Limb (tissue), 2 donors: ENCODE results near the gene GPSM3.

ENCODE experiments used
- DNase-seq, 2 donors: peaks; one replicate each; pipeline ENCODE4 v3.0.0-alpha.2; 2016; ENCODE audit errors: extremely low spot score in 2 of 2

Gene GPSM3

GRCh38 chr6:32175711-32176475 lies 16.6 kb downstream of the GPSM3 start, which contains the start of gene AGPAT1:
Gene AGPAT1 (minus strand): TSS chr6:32176084. CDS start chr6:32171496, 4,588 bp downstream.
- DNase-seq: peak; percentile 95 to 99

GRCh38 chr6:32175322-32175710 lies 17.1 kb downstream of the GPSM3 start:
- DNase-seq: no peak

- no peak for DNase-seq
Measured at GRCh38 chr6:32174416-32174815, 18.0 kb downstream of the GPSM3 start.

GRCh38 chr6:32173051-32173727 lies 19.3 kb downstream of the GPSM3 start:
- DNase-seq: no peak

GRCh38 chr6:32171234-32171633 lies 21.2 kb downstream of the GPSM3 start:
- DNase-seq: no peak

- no peak for DNase-seq
Measured at GRCh38 chr6:32170294-32170693, 22.1 kb downstream of the GPSM3 start.

- no peak for DNase-seq
Measured at GRCh38 chr6:32168807-32169591, 23.4 kb downstream of the GPSM3 start.

GRCh38 chr6:32168350-32168749 lies 24.1 kb downstream of the GPSM3 start:
- no peak for DNase-seq

GRCh38 chr6:32167761-32168262 lies 24.6 kb downstream of the GPSM3 start:
- DNase-seq: no peak

GRCh38 chr6:32167154-32167760 lies 25.2 kb downstream of the GPSM3 start:
- no peak for DNase-seq

GRCh38 chr6:32166411-32167061 lies 25.9 kb downstream of the GPSM3 start:
- DNase-seq: no peak

GRCh38 chr6:32164295-32164694 lies 28.1 kb downstream of the GPSM3 start, which contains the start of gene EGFL8:
Gene EGFL8 (plus strand): TSS chr6:32164595. CDS start chr6:32166166, 1,571 bp downstream.
- DNase-seq: no peak

- DNase-seq: no peak
Measured at GRCh38 chr6:32163559-32164258, 28.7 kb downstream of the GPSM3 start.

- DNase-seq: no peak
Measured at GRCh38 chr6:32158052-32158451, 34.4 kb downstream of the GPSM3 start.

- no peak for DNase-seq
Measured at GRCh38 chr6:32156891-32157290, 35.6 kb downstream of the GPSM3 start.

GRCh38 chr6:32154514-32155161 lies 37.8 kb downstream of the GPSM3 start:
- DNase-seq: peak; percentile 75 to 79

- peak; percentile 95 for DNase-seq
Measured at GRCh38 chr6:32153564-32154513, 38.6 kb downstream of the GPSM3 start, which contains the start of gene PPT2. Gene PPT2 (plus strand): TSS chr6:32154141. CDS start chr6:32154595, 454 bp downstream.
